Adipocyte (in vitro differentiated cells): ENCODE results near the gene CCDC74A.
"Not testable (repeated sequence)": the region's sequence is repeated elsewhere in the genome, so short reads cannot be mapped to it uniquely, and the experiment has no call there.

Source experiments
- DNase-seq: peaks from one replicate; pipeline ENCODE4 v3.0.0-alpha.2; 2015; ENCODE audit warnings: low read depth
- H3K27me3 ChIP-seq: replicated peaks from 2 replicates; pipeline ENCODE4 v1.7.0; 2013; ENCODE audit warnings: mild to moderate bottlenecking, low read length, moderate library complexity; ENCODE audit not compliant: control insufficient read depth, insufficient read depth
- H3K36me3 ChIP-seq: 2 replicates; pipeline ENCODE4 v1.7.0; 2013; ENCODE audit warnings: low read length, mild to moderate bottlenecking, moderate library complexity; ENCODE audit not compliant: control insufficient read depth, insufficient read depth, severe bottlenecking
- H3K4me1 ChIP-seq: 2 replicates; pipeline ENCODE4 v1.7.0; 2013; ENCODE audit warnings: mild to moderate bottlenecking, low read length, moderate library complexity; ENCODE audit not compliant: control insufficient read depth, insufficient read depth
- H3K4me3 ChIP-seq: 2 replicates; pipeline ENCODE4 v1.7.0; 2013; ENCODE audit warnings: mild to moderate bottlenecking, low read length, moderate library complexity
- H3K9ac ChIP-seq: 2 replicates; pipeline ENCODE4 v1.7.0; 2013; ENCODE audit warnings: mild to moderate bottlenecking, low read length, moderate library complexity
- H3K9me3 ChIP-seq: 2 replicates; pipeline ENCODE4 v1.7.0; 2013; ENCODE audit warnings: mild to moderate bottlenecking, low read length, moderate library complexity; ENCODE audit not compliant: control insufficient read depth

The CCDC74A gene

DNA sequence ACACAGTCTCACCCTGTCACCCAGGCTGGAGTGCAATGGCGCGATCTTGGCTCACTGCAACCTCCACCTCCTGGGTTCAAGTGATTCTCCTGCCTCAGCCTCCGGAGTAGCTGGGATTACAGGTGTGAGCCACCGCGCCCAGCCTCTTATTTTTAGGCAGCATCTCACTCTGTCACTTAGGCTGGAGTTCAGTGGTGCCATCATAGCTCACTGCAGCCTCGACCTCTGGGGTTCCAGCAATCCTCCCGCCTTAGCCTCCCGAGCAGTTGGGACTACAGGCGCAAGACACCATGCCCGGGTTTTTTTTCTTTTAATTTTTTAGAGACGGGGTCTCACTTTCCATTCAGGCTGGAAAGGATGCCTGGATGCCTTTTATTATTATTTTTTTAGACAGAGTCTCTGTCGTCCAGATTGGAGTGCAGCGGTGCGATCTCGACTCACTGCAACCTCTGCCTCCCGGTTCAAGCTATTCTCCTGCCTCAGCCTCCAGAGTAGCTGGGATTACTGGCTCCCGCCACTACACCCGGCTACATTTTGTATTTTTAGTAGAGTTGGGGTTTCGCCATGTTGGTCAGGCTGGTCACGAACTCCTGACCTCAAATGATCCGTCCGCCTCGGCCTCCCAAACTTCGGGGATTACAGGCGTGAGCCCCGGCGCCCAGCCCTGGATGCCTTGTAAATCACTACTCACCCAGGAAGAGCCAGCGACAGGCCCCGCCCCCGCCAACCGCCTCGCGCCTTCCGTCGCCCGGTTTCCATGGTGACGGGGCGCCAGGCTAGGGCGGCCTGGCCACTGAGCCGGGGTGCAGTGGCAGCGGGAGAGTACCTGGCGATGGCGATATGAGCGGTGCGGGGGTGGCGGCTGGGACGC lies at the start of gene CCDC74A:
TSS of gene CCDC74A (plus strand) at position 758 of the 871 bp plus-strand sequence. CDS start at position 841, 83 bp downstream.
- not testable (repeated sequence) for H3K36me3 ChIP-seq, H3K27me3 ChIP-seq, H3K4me1 ChIP-seq, H3K9me3 ChIP-seq
- Histone ChIP-seq H3K9ac (peak within 1 kb of the TSS; percentile 39), H3K4me3 (peak within 1 kb of the TSS; percentile 69)
- DNase-seq = peak; percentile 73

DNA sequence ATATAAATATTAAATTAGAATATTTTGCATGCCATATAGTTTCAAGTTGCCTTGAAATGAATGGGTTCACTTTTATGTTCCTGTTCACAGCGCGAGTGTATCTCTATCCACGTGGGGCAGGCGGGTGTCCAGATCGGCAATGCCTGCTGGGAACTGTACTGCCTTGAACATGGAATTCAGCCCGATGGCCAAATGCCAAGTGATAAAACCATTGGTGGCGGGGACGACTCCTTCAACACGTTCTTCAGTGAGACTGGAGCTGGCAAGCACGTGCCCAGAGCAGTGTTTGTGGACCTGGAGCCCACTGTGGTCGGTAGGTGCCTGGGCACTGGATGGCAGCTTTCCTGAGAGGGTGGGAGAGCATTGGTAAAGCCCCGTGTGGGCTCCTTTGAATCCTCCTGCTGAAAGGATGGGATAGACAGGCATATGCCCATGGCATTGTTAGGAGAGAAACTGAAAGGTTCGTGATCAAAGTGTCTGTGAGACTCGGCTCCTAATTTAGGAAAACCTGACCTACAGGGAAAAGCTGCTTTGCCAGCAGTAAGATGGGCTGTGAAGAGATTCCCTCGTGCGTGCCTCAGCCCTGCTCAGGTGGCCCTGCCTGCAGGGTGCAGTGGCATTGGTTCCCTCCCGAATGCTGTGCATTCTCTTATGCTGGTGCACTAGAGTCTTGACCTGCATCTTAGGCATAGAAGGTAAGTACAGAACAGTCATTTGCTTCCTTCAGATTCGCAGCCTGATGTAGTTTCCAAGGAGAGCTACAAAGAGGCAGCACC lies 49.4 kb upstream of the CCDC74A start:
- H3K4me1 ChIP-seq, H3K9ac ChIP-seq, H3K27me3 ChIP-seq, H3K4me3 ChIP-seq, H3K36me3 ChIP-seq, H3K9me3 ChIP-seq, DNase-seq: not testable (repeated sequence)

DNA sequence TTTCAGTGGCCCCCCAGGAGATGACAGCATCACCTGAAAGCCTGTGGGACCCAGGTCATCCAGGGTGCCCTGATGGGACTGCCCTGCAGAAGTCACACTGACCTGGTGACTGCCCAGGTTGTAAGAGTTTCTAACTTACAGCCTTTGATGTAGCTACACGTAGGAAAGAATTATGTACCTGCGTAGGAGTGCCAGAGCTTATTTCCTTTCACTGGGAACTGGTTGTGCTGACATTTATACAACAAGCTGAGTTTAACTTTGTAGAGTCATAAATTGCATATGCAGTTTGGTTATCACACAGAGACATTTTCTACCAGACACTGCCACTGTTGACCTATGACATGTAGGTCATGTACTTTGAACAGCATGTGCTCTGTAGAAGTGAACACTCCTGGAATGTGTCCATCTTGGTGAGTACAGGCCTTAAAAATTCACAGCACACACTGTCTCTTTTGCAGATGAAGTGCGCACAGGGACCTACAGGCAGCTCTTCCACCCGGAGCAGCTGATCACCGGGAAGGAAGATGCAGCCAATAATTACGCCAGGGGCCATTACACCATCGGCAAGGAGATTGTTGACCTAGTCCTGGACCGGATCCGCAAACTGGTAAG lies 48.7 kb upstream of the CCDC74A start:
- not testable (repeated sequence) for H3K4me1 ChIP-seq, H3K9ac ChIP-seq, DNase-seq, H3K36me3 ChIP-seq, H3K4me3 ChIP-seq, H3K27me3 ChIP-seq, H3K9me3 ChIP-seq

DNA sequence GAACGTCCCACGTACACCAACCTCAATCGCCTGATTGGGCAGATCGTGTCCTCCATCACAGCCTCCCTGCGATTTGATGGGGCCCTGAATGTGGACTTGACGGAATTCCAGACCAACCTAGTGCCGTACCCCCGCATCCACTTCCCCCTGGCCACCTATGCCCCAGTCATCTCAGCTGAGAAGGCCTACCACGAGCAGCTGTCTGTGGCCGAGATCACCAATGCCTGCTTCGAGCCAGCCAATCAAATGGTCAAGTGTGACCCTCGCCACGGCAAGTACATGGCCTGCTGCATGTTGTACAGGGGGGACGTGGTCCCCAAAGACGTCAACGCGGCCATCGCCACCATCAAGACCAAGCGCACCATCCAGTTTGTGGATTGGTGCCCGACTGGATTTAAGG lies 47.3 kb upstream of the CCDC74A start:
- not testable (repeated sequence) for H3K4me3 ChIP-seq, H3K4me1 ChIP-seq, H3K9me3 ChIP-seq, H3K27me3 ChIP-seq, H3K36me3 ChIP-seq, H3K9ac ChIP-seq, DNase-seq

DNA sequence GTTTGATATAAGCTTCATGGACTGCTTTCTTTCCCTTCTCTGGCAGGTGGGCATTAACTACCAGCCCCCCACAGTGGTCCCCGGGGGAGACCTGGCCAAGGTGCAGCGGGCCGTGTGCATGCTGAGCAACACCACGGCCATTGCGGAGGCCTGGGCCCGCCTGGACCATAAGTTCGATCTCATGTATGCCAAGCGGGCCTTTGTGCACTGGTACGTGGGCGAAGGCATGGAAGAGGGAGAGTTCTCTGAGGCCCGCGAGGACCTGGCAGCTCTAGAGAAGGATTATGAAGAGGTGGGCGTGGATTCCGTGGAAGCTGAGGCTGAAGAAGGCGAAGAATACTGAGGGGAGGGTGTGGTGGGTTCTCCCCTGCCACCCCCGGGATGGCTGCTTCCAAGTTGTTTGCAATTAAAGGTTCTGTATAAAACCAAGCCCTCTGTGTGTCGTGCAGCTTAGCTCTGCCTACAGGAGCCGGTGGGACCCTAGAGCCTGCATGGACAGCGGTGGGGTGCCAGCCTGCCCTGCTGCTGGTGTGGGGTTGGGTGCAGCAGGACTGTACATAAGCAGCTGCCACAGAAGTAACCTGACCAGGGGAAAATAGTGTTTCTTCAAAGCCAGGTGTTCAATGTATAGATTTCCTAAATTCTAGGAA lies 45.1 kb upstream of the CCDC74A start:
- not testable (repeated sequence) for H3K9ac ChIP-seq, DNase-seq, H3K4me1 ChIP-seq, H3K27me3 ChIP-seq, H3K36me3 ChIP-seq, H3K9me3 ChIP-seq, H3K4me3 ChIP-seq

DNA sequence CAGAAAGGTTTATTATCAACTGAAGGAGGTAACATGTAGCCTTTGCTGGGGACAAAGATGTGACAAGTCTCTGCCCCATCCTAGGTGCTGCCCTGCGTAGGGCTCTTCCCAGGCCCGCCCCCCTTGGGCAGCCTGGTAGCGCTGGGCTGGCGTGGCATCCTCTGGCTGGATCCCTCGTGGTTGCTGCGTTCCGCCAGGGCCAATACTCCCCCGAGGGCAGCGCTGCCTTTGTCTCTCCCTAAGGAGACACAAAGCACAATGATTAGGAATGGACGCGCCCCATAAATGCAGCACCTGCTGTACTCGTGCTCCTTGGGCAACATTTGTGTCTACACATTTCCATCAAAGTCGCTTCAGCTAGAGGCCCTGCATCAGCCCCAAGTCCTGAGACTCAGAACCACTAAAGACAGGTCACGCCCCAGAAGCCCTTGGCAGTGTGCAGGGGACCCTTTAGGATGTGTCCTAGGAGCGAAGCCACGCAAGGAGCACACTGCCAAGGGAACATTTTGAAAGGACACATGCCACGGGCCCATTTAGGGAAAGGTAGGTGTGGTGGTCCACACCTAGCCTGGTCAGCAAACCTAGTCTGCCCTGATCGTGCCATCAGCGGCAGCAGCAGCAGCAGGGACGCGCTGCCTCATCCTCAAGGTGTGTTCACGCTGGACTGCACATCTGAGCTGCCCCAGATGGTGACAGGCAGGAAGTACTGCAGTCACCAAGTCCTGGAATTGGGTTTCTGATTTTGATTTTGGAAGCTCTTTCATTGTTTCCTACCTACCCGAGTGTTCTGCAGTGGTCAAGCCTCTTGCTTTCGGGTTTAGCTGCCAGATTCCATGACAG lies 43.5 kb upstream of the CCDC74A start:
- H3K4me3 ChIP-seq, H3K36me3 ChIP-seq, H3K9ac ChIP-seq, H3K4me1 ChIP-seq, H3K27me3 ChIP-seq, H3K9me3 ChIP-seq, DNase-seq: not testable (repeated sequence)

DNA sequence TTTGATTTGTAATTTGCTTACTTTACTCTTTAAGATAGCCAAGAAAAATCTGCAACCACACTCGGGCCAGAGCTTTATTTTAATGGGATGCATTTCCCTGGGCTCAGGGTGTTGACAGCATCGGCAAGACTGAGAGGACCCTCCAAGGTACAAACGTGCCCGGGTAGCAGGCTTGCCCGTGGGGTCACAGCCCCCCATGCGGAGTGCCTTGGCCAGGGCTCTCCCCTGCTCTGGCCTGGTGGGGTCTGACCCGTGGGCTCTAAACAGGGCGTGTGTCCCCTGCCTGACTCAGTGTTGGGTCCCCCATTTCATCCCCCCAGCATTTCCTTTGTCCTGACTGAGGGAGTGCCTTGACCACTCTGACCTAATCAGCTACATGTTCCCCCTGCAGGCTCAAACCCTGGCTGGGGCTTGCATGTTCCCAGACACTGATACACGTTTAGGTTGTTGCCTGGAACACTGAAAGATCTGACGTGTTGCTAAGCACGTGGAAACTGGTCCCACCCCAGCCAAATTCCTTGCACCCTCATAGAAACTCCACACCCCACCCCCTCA lies 42.7 kb upstream of the CCDC74A start:
- H3K4me1 ChIP-seq, H3K9me3 ChIP-seq, H3K36me3 ChIP-seq, H3K9ac ChIP-seq, H3K4me3 ChIP-seq, DNase-seq, H3K27me3 ChIP-seq: not testable (repeated sequence)

DNA sequence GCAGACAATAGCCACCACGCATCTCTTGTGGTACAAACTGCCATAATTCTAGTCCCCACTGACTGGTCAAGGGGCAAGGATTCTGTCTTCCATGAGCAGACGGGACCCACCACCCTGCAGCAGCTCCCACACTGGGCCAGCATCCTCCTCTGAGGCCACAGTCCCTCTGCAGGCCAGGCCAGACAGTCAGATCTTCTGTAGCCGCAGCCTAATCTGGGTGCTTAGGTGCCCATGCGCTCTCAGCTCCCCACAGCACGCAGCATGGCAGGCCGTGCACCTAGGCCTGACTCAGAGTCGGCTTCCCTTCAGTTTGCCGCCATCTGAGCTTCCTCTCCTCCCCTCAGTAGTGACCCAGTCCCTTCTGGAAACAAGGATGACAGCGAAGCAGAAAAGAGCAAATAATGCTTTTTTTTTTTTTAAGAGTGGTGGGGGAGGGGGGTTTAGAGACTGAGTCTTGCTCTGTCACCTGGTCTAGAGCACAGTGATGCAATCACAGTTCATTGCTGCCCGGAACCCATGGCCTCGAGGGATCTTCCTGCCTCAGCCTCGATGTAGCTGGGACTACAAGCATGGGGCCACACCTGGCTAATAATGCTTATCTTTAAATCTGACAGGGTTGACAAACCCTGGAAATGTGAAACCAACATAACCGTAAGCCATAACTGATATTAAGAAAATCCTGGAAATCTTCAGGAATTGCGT lies 41.3 kb upstream of the CCDC74A start:
- not testable (repeated sequence) for DNase-seq, H3K4me3 ChIP-seq, H3K9me3 ChIP-seq, H3K9ac ChIP-seq, H3K27me3 ChIP-seq, H3K36me3 ChIP-seq, H3K4me1 ChIP-seq

DNA sequence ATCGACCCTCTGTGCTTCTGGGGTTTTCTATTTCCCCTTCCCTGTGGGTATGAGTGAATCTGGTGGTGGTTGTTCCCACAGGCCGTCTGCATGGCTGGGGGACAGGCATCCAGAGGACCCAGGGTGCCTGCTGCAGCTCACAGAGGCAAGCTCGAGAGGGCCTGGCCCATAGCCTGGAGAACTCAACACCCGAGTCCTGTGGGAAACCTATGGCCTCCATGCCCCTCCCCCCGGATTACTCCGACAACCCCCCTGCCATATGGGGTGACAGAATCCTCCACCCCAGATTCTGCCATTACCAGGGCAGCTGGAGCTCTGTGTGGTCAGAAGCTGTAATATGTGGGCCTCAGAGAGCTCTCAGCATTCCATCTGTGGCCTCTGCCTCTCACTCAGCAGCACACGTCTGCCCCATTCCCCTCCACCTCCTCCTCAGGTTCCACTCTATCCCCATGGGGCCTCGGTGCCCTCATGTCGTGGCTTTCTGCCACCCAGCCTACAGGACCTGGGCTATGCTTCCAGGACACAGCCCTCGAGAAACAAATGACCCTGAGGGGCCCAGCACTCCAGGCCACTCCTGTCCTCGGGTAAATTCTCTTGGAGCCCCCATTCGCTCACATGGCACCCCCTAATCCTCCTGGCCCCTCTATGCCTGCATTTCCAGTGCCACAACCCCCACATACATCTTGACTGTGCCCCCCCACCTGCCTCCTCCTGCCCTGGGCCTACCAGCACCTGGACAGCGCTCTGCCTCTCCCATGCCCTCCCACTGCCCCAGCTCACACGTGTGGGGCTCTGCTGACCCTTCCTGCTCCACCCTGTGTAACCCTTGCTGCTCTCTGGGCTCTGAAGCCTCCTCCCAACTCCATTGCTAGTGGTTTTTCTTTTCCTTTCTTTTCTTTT lies 39.1 kb upstream of the CCDC74A start:
- H3K9ac ChIP-seq = no peak overlapping the region
- no peak for DNase-seq

More for the DNA sequence above, 39.1 kb upstream of the CCDC74A start:
- H3K4me1 ChIP-seq = no peaks in the 10 kb centered on the region
- H3K4me3 ChIP-seq = no peak overlapping the region
- no peaks in the 10 kb centered on the region for H3K27me3 ChIP-seq
- no peaks in the 10 kb centered on the region for H3K36me3 ChIP-seq
- H3K9me3 ChIP-seq = no peaks in the 10 kb centered on the region
